ENCODE data around the gene GJC2. TPM values are rescaled to one million over a fixed set of nuclear protein-coding genes. Genes with fewer than 3 reads are reported as not detected.
A peak's percentile ranks its signal among the peaks of the same experiment; 100 is the strongest.

GJC2 gene
- total and polyA plus RNA-seq, 4 donors, result 10.4 to 20.3 (median 18.1) TPM

DNA sequence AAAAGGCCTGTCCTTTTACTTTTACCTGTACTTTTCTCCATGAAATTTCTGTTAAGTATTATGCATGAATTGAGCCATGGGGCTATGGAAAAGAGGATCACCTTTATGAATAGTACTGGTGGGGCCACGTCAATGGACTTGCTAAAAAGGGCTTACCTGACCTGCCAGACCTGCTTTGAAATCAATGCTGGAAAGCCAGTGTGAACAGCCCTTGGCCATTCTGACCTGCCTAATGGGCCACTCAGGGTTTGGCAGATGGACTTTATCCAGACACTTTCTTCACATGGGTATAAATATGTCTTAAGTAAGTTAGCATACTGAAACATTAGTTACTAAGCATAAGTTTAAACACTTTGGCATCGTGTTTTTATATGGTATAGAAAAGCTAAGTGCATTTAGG, 18.0 kb upstream of the GJC2 start:
- H3K36me3 ChIP-seq (ENCODE audit: control insufficient read depth, insufficient read depth, low read length), result no peaks in the 10 kb centered on the region
- 91% methylated on average over 1 of the region's 2 CpGs for WGBS (ENCODE audit: insufficient coverage)
- no peaks in the 10 kb centered on the region for H3K9me3 ChIP-seq (ENCODE audit: control insufficient read depth, insufficient read depth, low read length)
- no peak overlapping the region for H3K4me3 ChIP-seq (ENCODE audit: low read depth, low read length)
- no peak overlapping the region for H3K27ac ChIP-seq (ENCODE audit: low read depth, low read length)
- H3K4me1 ChIP-seq (ENCODE audit: control insufficient read depth, insufficient read depth, low read length), result no peaks in the 10 kb centered on the region
- peaks cover 10% of the 10 kb centered on the region for H3K27me3 ChIP-seq (ENCODE audit: control insufficient read depth, insufficient read depth, low read length)
- no peak for DNase-seq (ENCODE audit: low read depth in 4 of 6, low spot score in 6 of 6)

DNA sequence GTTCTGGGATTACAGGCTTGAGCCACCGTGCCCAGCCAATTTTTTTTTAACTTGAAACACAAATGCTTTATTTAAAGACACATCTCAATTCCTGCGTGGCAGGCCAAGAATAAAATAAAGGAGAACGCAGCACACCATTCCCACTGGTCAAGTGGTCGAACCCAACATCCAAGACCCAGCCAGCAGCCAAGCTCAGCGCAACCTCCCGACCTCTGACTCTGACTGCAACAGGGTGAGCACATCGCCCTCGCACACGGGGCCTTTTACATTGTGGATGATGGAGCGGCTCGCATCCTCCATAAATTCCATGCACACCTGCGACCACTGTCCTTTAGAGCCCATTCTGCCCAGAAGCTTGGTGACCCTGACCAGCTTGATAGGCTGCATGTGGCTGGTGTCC, 15.1 kb upstream of the GJC2 start:
- no peaks in the 10 kb centered on the region for H3K36me3 ChIP-seq (ENCODE audit: control insufficient read depth, insufficient read depth, low read length)
- H3K4me1 ChIP-seq (ENCODE audit: control insufficient read depth, insufficient read depth, low read length), result peaks cover 5% of the 10 kb centered on the region
- peaks cover 10% of the 10 kb centered on the region for H3K27me3 ChIP-seq (ENCODE audit: control insufficient read depth, insufficient read depth, low read length)
- H3K9me3 ChIP-seq (ENCODE audit: control insufficient read depth, insufficient read depth, low read length), result no peaks in the 10 kb centered on the region
- H3K27ac ChIP-seq (ENCODE audit: low read depth, low read length), result no peak overlapping the region
- H3K4me3 ChIP-seq (ENCODE audit: low read depth, low read length), result no peak overlapping the region
- 82% methylated on average over 9 of the region's 12 CpGs for WGBS (ENCODE audit: insufficient coverage)
- DNase-seq (ENCODE audit: low read depth in 4 of 6, low spot score in 6 of 6), result no peak

DNA sequence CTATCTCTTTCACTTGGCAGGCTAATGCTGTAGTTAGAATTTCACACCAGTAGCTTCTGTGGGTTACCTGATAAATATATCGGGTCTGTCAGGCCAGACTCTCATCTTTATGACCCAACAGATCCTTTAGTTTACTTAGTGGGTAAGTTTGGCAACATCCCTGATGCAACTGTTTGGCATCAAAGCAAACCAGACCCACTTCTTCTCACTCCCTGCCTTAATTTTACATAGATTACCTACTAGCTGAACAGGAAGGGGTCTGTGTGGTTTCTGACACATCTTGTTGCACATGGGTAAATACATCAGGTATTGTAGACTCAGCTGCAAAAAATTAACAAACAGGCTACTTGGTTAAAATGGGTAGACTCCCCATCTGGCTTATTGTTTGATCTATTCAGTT, 12.8 kb upstream of the GJC2 start:
- H3K36me3 ChIP-seq (ENCODE audit: control insufficient read depth, insufficient read depth, low read length), result peaks cover 8% of the 10 kb centered on the region
- no peak for DNase-seq (ENCODE audit: low read depth in 4 of 6, low spot score in 6 of 6)
- WGBS (ENCODE audit: insufficient coverage), result no CpG with 5 or more reads among the region's 1 CpG
- peaks cover 23% of the 10 kb centered on the region for H3K4me1 ChIP-seq (ENCODE audit: control insufficient read depth, insufficient read depth, low read length)
- H3K9me3 ChIP-seq (ENCODE audit: control insufficient read depth, insufficient read depth, low read length), result no peaks in the 10 kb centered on the region
- no peak overlapping the region for H3K27ac ChIP-seq (ENCODE audit: low read depth, low read length)
- peaks cover 8% of the 10 kb centered on the region for H3K27me3 ChIP-seq (ENCODE audit: control insufficient read depth, insufficient read depth, low read length)
- no peak overlapping the region for H3K4me3 ChIP-seq (ENCODE audit: low read depth, low read length)

DNA sequence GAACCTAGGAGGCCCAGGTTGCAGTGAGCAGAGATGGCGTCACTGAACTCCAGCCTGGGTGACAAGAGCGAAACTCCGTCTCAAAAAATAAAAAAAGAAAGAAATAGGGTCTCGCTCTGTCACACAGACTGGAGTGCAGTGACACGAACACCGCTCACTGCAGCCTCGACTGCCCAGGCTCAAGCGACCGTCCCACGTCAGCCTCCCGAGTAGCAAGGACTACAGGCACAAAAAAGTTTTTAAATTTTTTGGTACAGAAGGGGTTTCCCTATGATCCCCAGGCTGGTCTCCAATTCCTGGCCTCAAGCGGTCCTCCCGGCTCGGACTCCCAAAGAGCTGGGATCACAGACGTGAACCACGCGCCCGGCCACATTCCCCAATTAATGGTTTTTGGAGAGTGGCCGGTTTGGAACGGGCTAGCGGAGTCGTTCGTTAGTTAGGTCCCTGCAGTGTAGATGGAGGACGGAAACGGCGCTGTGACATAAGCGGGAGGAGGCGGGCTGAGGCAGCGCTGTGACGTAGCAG, 10.3 kb upstream of the GJC2 start:
- peak overlapping the region; percentile 82 for H3K4me3 ChIP-seq (ENCODE audit: low read depth, low read length)
- no peaks in the 10 kb centered on the region for H3K9me3 ChIP-seq (ENCODE audit: control insufficient read depth, insufficient read depth, low read length)
- peaks cover 4% of the 10 kb centered on the region for H3K27me3 ChIP-seq (ENCODE audit: control insufficient read depth, insufficient read depth, low read length)
- DNase-seq (ENCODE audit: low read depth in 4 of 6, low spot score in 6 of 6), result no peak
- WGBS (ENCODE audit: insufficient coverage), result 23% methylated on average over 28 of the region's 30 CpGs
- H3K27ac ChIP-seq (ENCODE audit: low read depth, low read length), result peak overlapping the region; percentile 84
- H3K4me1 ChIP-seq (ENCODE audit: control insufficient read depth, insufficient read depth, low read length), result peaks cover 43% of the 10 kb centered on the region
- peaks cover 29% of the 10 kb centered on the region for H3K36me3 ChIP-seq (ENCODE audit: control insufficient read depth, insufficient read depth, low read length)

DNA sequence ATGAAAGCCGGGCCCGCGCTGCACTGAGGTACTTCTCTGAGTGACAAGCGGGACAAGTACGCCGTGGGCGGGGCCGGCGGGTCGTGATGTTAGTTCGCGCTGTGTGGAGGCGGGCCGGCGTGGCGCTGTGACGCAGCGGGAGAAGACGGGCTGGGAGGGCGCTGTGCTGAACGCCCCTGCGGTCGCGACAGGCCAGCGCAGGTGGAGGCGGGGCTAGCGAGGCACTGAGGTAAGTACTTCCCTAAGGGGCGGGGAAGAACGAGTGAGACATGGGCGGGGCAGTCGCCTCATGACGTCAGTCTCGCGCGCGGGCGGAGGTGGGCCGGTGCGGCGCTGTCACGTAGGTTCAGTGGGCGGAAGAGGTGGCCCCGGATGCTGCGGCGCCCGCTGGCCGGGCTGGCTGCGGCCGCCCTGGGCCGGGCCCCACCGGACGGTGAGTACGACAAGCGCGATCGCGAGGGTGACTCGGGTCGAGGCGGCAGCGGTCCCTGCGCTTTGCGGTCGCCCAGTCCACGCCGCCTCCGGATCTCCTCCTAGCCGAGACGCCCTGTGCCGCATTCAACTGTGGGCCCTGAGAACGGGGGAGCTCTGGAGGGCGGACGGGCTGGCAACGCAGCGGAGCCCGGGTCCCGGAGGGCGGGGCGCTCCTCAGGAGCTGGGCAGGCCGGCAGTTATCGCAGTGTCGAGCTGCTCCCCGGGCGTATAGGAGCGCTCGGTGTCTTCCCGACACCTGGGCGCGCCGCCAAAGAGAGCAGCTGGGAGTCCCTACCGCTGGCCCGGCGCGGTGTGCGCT, 9.6 kb upstream of the GJC2 start, which contains the start of gene GUK1:
GUK1 (plus strand) TSS at position 349 of the 793 bp plus-strand sequence; CDS start at position 373, 24 bp downstream.
- WGBS (ENCODE audit: insufficient coverage), result under 1% methylated on average over 95 of the region's 95 CpGs
- Histone ChIP-seq H3K27ac (ENCODE audit: low read depth, low read length) (peak within 1 kb of the TSS; percentile 84), H3K9me3 (ENCODE audit: control insufficient read depth, insufficient read depth, low read length) (no peaks in the 10 kb centered on the region), H3K27me3 (ENCODE audit: control insufficient read depth, insufficient read depth, low read length) (no peaks in the 10 kb centered on the region), H3K4me3 (ENCODE audit: low read depth, low read length) (peak within 1 kb of the TSS; percentile 82), H3K4me1 (ENCODE audit: control insufficient read depth, insufficient read depth, low read length) (peaks cover 44% of the 10 kb centered on the region), H3K36me3 (ENCODE audit: control insufficient read depth, insufficient read depth, low read length) (peaks cover 35% of the 10 kb centered on the region)
- peak; percentile 83 to 99 (median 92) for DNase-seq (ENCODE audit: low read depth in 4 of 6, low spot score in 6 of 6)

DNA sequence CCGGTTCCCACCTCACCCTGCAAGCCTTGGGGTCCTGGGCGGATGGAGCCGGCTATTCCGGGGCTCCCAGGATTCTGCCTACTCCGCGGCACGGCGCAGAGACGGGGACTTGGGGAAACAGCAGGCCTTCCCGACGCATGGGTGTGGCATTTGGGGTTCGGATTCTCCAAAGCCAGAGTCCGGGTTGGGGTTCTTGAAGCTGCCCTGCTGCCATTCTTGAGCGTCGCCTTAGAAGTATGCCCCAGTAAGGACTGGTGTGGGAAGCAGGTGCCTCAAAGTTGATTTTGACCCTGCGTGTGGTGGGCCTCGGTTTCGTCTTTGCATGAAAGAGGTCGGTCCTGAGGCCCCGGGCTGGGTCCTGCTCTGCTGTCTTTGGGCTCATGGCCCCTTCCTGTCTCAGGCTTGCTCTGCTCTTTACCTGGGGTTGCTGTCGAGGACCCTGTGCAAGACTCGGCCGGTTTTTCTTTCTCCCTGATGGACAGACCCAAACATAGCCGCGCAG, 9.0 kb upstream of the GJC2 start:
- no peaks in the 10 kb centered on the region for H3K9me3 ChIP-seq (ENCODE audit: control insufficient read depth, insufficient read depth, low read length)
- peaks cover 42% of the 10 kb centered on the region for H3K36me3 ChIP-seq (ENCODE audit: control insufficient read depth, insufficient read depth, low read length)
- peaks cover 44% of the 10 kb centered on the region for H3K4me1 ChIP-seq (ENCODE audit: control insufficient read depth, insufficient read depth, low read length)
- DNase-seq (ENCODE audit: low read depth in 4 of 6, low spot score in 6 of 6), result no peak
- WGBS (ENCODE audit: insufficient coverage), result 12% methylated on average over 25 of the region's 25 CpGs
- peak overlapping the region; percentile 82 for H3K4me3 ChIP-seq (ENCODE audit: low read depth, low read length)
- H3K27me3 ChIP-seq (ENCODE audit: control insufficient read depth, insufficient read depth, low read length), result no peaks in the 10 kb centered on the region
- H3K27ac ChIP-seq (ENCODE audit: low read depth, low read length), result peak overlapping the region; percentile 84

DNA sequence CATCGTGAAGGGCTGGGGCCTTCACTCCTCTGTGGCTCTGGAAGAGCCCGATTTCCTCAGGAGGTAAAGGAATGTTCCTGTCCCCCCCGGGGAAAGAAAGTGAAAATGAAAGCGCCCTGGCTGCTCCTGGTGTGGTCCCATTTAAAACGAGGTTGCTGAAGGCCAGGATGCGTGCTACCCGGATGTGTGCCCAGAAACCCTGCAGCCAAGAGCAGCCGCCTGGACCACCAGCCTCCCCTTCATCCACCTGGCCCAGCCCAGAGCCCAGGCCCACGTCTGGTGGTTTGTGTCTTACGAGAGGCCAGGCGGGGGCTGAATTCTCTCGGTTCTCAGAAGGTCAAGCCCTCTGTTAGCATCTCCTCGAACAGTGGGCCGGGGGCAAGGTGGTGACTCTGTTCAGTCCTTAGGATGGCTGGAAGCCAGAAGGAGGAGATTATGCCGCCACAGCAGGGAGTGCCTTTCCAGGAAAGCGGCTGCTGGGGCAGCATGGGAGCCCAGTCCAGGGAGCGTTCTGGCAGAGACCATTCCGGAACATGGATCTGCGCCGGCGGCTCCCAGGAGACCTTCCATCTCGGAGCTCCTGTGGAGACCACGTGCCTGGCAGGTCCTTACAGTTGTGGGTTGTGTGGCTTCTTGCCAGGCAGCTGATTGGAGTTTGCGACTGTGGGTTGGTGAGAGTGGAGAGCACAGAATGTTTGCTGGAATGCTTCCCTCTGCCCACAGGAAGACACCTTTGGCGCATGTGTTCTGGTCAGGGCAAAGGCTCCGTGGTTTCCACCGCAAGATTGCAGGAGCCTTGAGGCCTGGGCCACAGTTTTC, 8.3 kb upstream of the GJC2 start:
- Histone ChIP-seq H3K4me3 (ENCODE audit: low read depth, low read length) (peak overlapping the region; percentile 82), H3K4me1 (ENCODE audit: control insufficient read depth, insufficient read depth, low read length) (peaks cover 44% of the 10 kb centered on the region), H3K9me3 (ENCODE audit: control insufficient read depth, insufficient read depth, low read length) (no peaks in the 10 kb centered on the region), H3K27ac (ENCODE audit: low read depth, low read length) (peak overlapping the region; percentile 84), H3K27me3 (ENCODE audit: control insufficient read depth, insufficient read depth, low read length) (no peaks in the 10 kb centered on the region), H3K36me3 (ENCODE audit: control insufficient read depth, insufficient read depth, low read length) (peaks cover 48% of the 10 kb centered on the region)
- WGBS (ENCODE audit: insufficient coverage), result 70% methylated on average over 26 of the region's 27 CpGs
- DNase-seq (ENCODE audit: low read depth in 4 of 6, low spot score in 6 of 6), result no peak

DNA sequence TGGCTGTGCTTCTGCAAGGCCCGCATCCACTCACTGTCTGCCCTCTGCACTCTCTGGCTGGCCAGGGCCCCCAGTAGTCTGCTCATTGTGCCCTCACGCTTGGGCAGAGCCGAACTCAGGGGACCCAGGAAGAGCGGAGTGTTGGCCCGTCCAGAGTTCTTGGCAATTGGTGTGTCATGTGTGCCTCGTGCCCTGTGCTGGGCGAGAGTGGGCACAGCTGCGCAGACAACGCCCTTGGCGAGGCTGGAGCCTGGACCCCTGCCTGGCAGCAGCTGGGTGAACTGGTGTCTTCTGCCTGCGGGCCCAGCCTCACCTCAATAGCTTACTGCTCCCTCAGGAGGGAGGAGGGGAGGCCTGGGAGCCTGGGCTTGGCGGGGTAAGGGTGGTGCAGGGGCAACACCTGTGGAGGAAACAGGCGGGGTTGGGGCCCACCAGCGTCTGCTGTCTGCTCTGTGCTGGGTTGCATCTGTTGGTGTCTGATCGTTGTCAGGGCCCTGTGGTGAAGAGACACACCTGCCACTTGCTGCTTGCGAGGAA, 7.5 kb upstream of the GJC2 start:
- 88% methylated on average over 14 of the region's 16 CpGs for WGBS (ENCODE audit: insufficient coverage)
- no peaks in the 10 kb centered on the region for H3K27me3 ChIP-seq (ENCODE audit: control insufficient read depth, insufficient read depth, low read length)
- H3K9me3 ChIP-seq (ENCODE audit: control insufficient read depth, insufficient read depth, low read length), result no peaks in the 10 kb centered on the region
- peaks cover 44% of the 10 kb centered on the region for H3K4me1 ChIP-seq (ENCODE audit: control insufficient read depth, insufficient read depth, low read length)
- no peak for DNase-seq (ENCODE audit: low read depth in 4 of 6, low spot score in 6 of 6)
- H3K27ac ChIP-seq (ENCODE audit: low read depth, low read length), result no peak overlapping the region
- no peak overlapping the region for H3K4me3 ChIP-seq (ENCODE audit: low read depth, low read length)
- peaks cover 56% of the 10 kb centered on the region for H3K36me3 ChIP-seq (ENCODE audit: control insufficient read depth, insufficient read depth, low read length)

DNA sequence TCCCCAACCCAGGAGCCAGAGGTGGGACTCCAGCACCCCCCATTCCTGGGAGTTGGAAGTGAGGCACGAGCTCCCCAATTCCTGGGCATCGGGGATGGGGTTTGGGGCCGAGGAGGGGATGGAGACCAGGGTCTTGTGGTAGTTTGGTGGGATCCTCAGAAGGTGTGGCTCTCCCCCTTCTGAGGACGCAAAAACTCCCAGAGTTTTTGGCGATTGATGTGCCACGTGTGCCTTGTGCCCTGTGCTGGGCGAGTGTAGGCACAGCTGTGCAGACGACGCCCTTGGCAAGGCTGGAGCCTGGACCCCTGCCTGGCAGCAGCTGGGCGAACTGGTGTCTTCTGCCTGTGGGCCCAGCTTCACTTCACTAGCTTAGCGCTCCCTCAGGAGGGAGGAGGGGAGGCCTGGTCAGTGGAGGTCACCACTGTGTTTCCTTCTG, 7.0 kb upstream of the GJC2 start:
- Histone ChIP-seq H3K4me3 (ENCODE audit: low read depth, low read length) (no peak overlapping the region), H3K27ac (ENCODE audit: low read depth, low read length) (no peak overlapping the region), H3K27me3 (ENCODE audit: control insufficient read depth, insufficient read depth, low read length) (no peaks in the 10 kb centered on the region), H3K36me3 (ENCODE audit: control insufficient read depth, insufficient read depth, low read length) (peaks cover 61% of the 10 kb centered on the region), H3K4me1 (ENCODE audit: control insufficient read depth, insufficient read depth, low read length) (peaks cover 44% of the 10 kb centered on the region), H3K9me3 (ENCODE audit: control insufficient read depth, insufficient read depth, low read length) (no peaks in the 10 kb centered on the region)
- 84% methylated on average over 11 of the region's 11 CpGs for WGBS (ENCODE audit: insufficient coverage)
- no peak for DNase-seq (ENCODE audit: low read depth in 4 of 6, low spot score in 6 of 6)
